ENCODE measurements around the gene ADGRE2.
"Not testable (repeated sequence)": the region's sequence is repeated elsewhere in the genome, so short reads cannot be mapped to it uniquely, and the experiment has no call there.

The ADGRE2 gene

DNA sequence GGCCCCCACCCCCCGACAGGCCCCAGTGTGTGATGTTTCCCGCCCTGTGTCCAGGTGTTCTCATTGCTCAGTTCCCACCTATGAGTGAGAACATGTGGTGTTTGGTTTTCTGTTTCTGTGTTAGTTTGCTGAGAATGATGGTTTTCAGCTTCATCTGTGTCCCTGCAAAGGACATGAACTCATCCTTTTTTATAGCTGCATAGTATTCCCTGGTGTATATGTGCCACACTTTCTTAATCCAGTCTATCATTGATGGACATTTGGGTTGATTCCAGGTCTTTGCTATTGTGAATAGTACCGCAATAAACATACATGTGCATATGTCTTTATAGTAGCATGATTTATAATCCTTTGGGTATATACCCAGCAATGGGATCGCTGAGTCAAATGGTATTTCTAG lies 715 bp downstream of the ADGRE2 start:
- no CpG with 5 or more reads among the region's 4 CpGs for WGBS, 2 donors (ENCODE audit: extremely low coverage in 2 of 2, insufficient read length in 2 of 2, insufficient replicate concordance in 1 of 2)
- H3K23ac ChIP-seq (ENCODE audit: low read depth, low read length, poor library complexity); H3K4me2 ChIP-seq (ENCODE audit: insufficient read depth, low read length, poor library complexity, severe bottlenecking); H3K14ac ChIP-seq (ENCODE audit: low read length); H3K9ac ChIP-seq (ENCODE audit: low read depth, low read length, poor library complexity); H2BK15ac ChIP-seq (ENCODE audit: low read length); H2BK120ac ChIP-seq (ENCODE audit: low read depth, low read length); DNase-seq (ENCODE audit: low spot score); H3K27me3 ChIP-seq (ENCODE audit: control insufficient read depth in 3 of 3, insufficient read depth in 3 of 3, low read depth in 1 of 3, low read length in 3 of 3); H3K36me3 ChIP-seq (replicated peaks in 1 of 2; ENCODE audit: control insufficient read depth in 2 of 2, insufficient read depth in 2 of 2, low read length in 2 of 2); H3K27ac ChIP-seq (replicated peaks; ENCODE audit: low read length); H3K18ac ChIP-seq (ENCODE audit: low read length); H2BK5ac ChIP-seq (ENCODE audit: low read length); H3K79me1 ChIP-seq (ENCODE audit: low read depth, low read length); H3K4ac ChIP-seq (ENCODE audit: low read length); H4K91ac ChIP-seq (ENCODE audit: low read depth, low read length, poor library complexity); H2AK5ac ChIP-seq (ENCODE audit: low read depth, low read length); H2AFZ ChIP-seq (ENCODE audit: low read length); H3K9me3 ChIP-seq (replicated peaks in 1 of 2; ENCODE audit: control insufficient read depth in 2 of 2, insufficient read depth in 1 of 2, low read depth in 1 of 2, low read length in 2 of 2); H2BK12ac ChIP-seq (ENCODE audit: low read length); H4K8ac ChIP-seq (ENCODE audit: low read depth, low read length); H3K4me3 ChIP-seq (ENCODE audit: low read length in 2 of 2); H3K4me1 ChIP-seq (ENCODE audit: control insufficient read depth in 2 of 2, insufficient read depth in 1 of 2, low read depth in 1 of 2, low read length in 2 of 2): not testable (repeated sequence)

DNA sequence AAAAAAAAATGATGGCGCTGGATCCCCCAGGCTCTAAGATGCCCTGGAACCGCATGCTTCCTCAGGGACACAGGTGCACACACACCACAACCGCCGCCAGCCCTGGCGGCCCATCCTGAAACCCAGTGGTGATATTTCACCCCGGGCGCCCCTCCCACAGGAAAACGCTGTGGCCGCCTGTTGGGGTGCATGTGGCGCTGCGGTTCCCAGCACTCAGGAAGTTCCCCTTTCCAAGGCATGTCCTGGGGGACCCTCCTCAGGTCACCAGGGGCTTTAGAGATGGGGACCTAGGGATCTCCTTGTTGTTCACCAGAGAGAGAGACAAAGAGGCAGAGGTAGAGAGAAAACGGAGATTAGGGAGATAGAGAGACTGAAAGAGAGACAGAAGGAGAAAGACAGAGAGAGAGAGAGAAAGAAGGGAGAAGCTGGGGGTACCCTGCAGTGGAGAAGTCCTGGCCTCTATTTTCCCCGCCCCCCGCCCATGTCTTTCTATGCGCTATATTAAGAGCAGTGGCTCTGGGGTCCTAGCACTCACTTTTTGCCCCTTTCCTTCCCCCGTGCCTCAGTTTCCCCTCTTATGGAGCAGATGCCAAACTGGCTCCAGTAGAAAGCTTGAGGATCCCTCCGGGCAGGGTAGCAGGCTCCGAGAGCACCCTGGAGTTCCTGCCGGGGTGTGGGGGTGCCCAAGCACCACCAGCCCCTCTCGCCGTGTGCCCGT lies 2.3 kb downstream of the ADGRE2 start:
- no peak overlapping the region for H4K91ac ChIP-seq (ENCODE audit: low read depth, low read length, poor library complexity)
- H2BK15ac ChIP-seq (ENCODE audit: low read length), result peak overlapping the region; percentile 67
- WGBS, 2 donors (ENCODE audit: extremely low coverage in 2 of 2, insufficient read length in 2 of 2, insufficient replicate concordance in 1 of 2), result no CpG with 5 or more reads among the region's 22 CpGs
- H2AK5ac ChIP-seq (ENCODE audit: low read depth, low read length), result no peak overlapping the region
- H4K8ac ChIP-seq (ENCODE audit: low read depth, low read length), result no peak overlapping the region
- H3K14ac ChIP-seq (ENCODE audit: low read length), result no peak overlapping the region
- H3K9ac ChIP-seq (ENCODE audit: low read depth, low read length, poor library complexity), result peak overlapping the region; percentile 21
- H2BK5ac ChIP-seq (ENCODE audit: low read length), result no peak overlapping the region
- no peaks in the 10 kb centered on the region for H3K9me3 ChIP-seq (replicated peaks in 1 of 2; ENCODE audit: control insufficient read depth in 2 of 2, insufficient read depth in 1 of 2, low read depth in 1 of 2, low read length in 2 of 2)
- H3K27me3 ChIP-seq (ENCODE audit: control insufficient read depth in 3 of 3, insufficient read depth in 3 of 3, low read depth in 1 of 3, low read length in 3 of 3), result peaks cover 0 to 6% (median 0%) of the 10 kb centered on the region in 3 experiments
- no peak overlapping the region for H3K27ac ChIP-seq (replicated peaks; ENCODE audit: low read length)
- H2AFZ ChIP-seq (ENCODE audit: low read length), result no peak overlapping the region
- H3K79me1 ChIP-seq (ENCODE audit: low read depth, low read length), result peaks cover 2% of the 10 kb centered on the region
- H2BK120ac ChIP-seq (ENCODE audit: low read depth, low read length), result no peak overlapping the region
- peak overlapping the region in 1 of 2 donors; percentile 63 for H3K4me3 ChIP-seq (ENCODE audit: low read length in 2 of 2)
- H3K18ac ChIP-seq (ENCODE audit: low read length), result peak overlapping the region; percentile 90
- H2BK12ac ChIP-seq (ENCODE audit: low read length), result no peak overlapping the region
- no peak for DNase-seq (ENCODE audit: low spot score)
- peaks cover 0 to 1% of the 10 kb centered on the region in 2 donors for H3K4me1 ChIP-seq (ENCODE audit: control insufficient read depth in 2 of 2, insufficient read depth in 1 of 2, low read depth in 1 of 2, low read length in 2 of 2)
- H3K4ac ChIP-seq (ENCODE audit: low read length), result no peak overlapping the region
- no peak overlapping the region for H3K23ac ChIP-seq (ENCODE audit: low read depth, low read length, poor library complexity)
- peak overlapping the region; percentile 89 for H3K4me2 ChIP-seq (ENCODE audit: insufficient read depth, low read length, poor library complexity, severe bottlenecking)
- H3K36me3 ChIP-seq (replicated peaks in 1 of 2; ENCODE audit: control insufficient read depth in 2 of 2, insufficient read depth in 2 of 2, low read length in 2 of 2), result no peaks in the 10 kb centered on the region

DNA sequence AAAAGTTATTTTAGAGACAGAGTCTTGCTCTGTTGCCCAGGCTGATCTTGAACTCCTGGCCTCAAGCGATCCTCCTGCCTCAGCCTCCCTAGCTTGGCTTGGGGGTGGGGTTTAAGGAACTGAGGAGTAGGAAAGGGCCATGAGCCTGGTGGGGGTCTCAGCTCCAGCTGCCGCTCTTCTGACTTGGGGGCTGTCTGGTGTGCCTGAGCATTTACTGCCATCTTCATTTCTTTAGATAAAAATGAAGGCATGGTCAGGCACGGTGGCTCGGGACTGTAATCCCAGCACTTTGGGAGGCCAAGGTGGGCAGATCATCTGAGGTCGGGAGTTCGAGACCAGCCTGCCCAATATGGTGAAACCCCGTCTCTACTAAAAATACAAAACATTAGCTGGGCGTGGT lies 3.0 kb downstream of the ADGRE2 start:
- not testable (repeated sequence) for H3K18ac ChIP-seq (ENCODE audit: low read length); DNase-seq (ENCODE audit: low spot score); H3K4me3 ChIP-seq (ENCODE audit: low read length in 2 of 2); H3K27ac ChIP-seq (replicated peaks; ENCODE audit: low read length); H3K23ac ChIP-seq (ENCODE audit: low read depth, low read length, poor library complexity); H2BK120ac ChIP-seq (ENCODE audit: low read depth, low read length); H3K14ac ChIP-seq (ENCODE audit: low read length); H3K9ac ChIP-seq (ENCODE audit: low read depth, low read length, poor library complexity); H3K9me3 ChIP-seq (replicated peaks in 1 of 2; ENCODE audit: control insufficient read depth in 2 of 2, insufficient read depth in 1 of 2, low read depth in 1 of 2, low read length in 2 of 2); H4K8ac ChIP-seq (ENCODE audit: low read depth, low read length); H2BK12ac ChIP-seq (ENCODE audit: low read length); H4K91ac ChIP-seq (ENCODE audit: low read depth, low read length, poor library complexity); H2BK5ac ChIP-seq (ENCODE audit: low read length); H3K79me1 ChIP-seq (ENCODE audit: low read depth, low read length); H3K4me1 ChIP-seq (ENCODE audit: control insufficient read depth in 2 of 2, insufficient read depth in 1 of 2, low read depth in 1 of 2, low read length in 2 of 2); H2BK15ac ChIP-seq (ENCODE audit: low read length); H2AK5ac ChIP-seq (ENCODE audit: low read depth, low read length); H3K4me2 ChIP-seq (ENCODE audit: insufficient read depth, low read length, poor library complexity, severe bottlenecking); H3K36me3 ChIP-seq (replicated peaks in 1 of 2; ENCODE audit: control insufficient read depth in 2 of 2, insufficient read depth in 2 of 2, low read length in 2 of 2); H2AFZ ChIP-seq (ENCODE audit: low read length); H3K27me3 ChIP-seq (ENCODE audit: control insufficient read depth in 3 of 3, insufficient read depth in 3 of 3, low read depth in 1 of 3, low read length in 3 of 3); H3K4ac ChIP-seq (ENCODE audit: low read length)
- no CpG with 5 or more reads among the region's 8 CpGs for WGBS, 2 donors (ENCODE audit: extremely low coverage in 2 of 2, insufficient read length in 2 of 2, insufficient replicate concordance in 1 of 2)

DNA sequence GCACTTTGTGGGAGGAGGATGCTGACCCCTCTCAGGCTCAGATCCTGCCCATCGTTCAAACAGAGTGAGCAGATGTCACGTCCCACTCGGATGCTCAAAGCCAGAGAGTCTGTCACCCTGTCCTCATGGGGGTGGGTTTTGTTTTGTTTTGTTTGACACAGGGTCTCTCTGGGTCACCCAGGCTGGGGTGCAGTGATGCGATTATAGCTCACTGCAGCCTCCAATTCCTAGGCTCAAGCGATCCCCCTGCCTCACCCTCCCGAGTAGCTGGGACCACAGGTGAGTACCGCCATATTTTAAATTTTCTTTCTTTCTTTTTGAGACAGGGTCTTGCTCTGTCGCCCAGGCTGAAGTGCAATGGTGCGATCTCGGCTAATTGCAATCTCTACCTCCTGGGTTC lies 4.0 kb downstream of the ADGRE2 start:
- H3K4me2 ChIP-seq (ENCODE audit: insufficient read depth, low read length, poor library complexity, severe bottlenecking), result no peak overlapping the region
- no peak overlapping the region for H2AK5ac ChIP-seq (ENCODE audit: low read depth, low read length)
- H3K27ac ChIP-seq (replicated peaks; ENCODE audit: low read length), result no peak overlapping the region
- H2AFZ ChIP-seq (ENCODE audit: low read length), result no peak overlapping the region
- H3K36me3 ChIP-seq (replicated peaks in 1 of 2; ENCODE audit: control insufficient read depth in 2 of 2, insufficient read depth in 2 of 2, low read length in 2 of 2), result no peaks in the 10 kb centered on the region
- H3K4ac ChIP-seq (ENCODE audit: low read length), result no peak overlapping the region
- no peak overlapping the region for H2BK12ac ChIP-seq (ENCODE audit: low read length)
- WGBS, 2 donors (ENCODE audit: extremely low coverage in 2 of 2, insufficient read length in 2 of 2, insufficient replicate concordance in 1 of 2), result no CpG with 5 or more reads among the region's 10 CpGs
- H3K18ac ChIP-seq (ENCODE audit: low read length), result no peak overlapping the region
- no peak overlapping the region for H3K14ac ChIP-seq (ENCODE audit: low read length)
- no peak for DNase-seq (ENCODE audit: low spot score)
- H3K27me3 ChIP-seq (ENCODE audit: control insufficient read depth in 3 of 3, insufficient read depth in 3 of 3, low read depth in 1 of 3, low read length in 3 of 3), result peaks cover 0 to 6% (median 0%) of the 10 kb centered on the region in 3 experiments
- peaks cover 0 to 2% of the 10 kb centered on the region in 2 donors for H3K4me1 ChIP-seq (ENCODE audit: control insufficient read depth in 2 of 2, insufficient read depth in 1 of 2, low read depth in 1 of 2, low read length in 2 of 2)
- H3K9ac ChIP-seq (ENCODE audit: low read depth, low read length, poor library complexity), result no peak overlapping the region
- H3K79me1 ChIP-seq (ENCODE audit: low read depth, low read length), result peaks cover 2% of the 10 kb centered on the region
- no peak overlapping the region for H3K4me3 ChIP-seq (ENCODE audit: low read length in 2 of 2)
- H4K8ac ChIP-seq (ENCODE audit: low read depth, low read length), result peak overlapping the region; percentile 23
- no peak overlapping the region for H3K23ac ChIP-seq (ENCODE audit: low read depth, low read length, poor library complexity)
- no peak overlapping the region for H4K91ac ChIP-seq (ENCODE audit: low read depth, low read length, poor library complexity)
- H2BK120ac ChIP-seq (ENCODE audit: low read depth, low read length), result no peak overlapping the region
- H2BK15ac ChIP-seq (ENCODE audit: low read length), result no peak overlapping the region
- no peaks in the 10 kb centered on the region for H3K9me3 ChIP-seq (replicated peaks in 1 of 2; ENCODE audit: control insufficient read depth in 2 of 2, insufficient read depth in 1 of 2, low read depth in 1 of 2, low read length in 2 of 2)
- no peak overlapping the region for H2BK5ac ChIP-seq (ENCODE audit: low read length)
